GM21360 (cell line): ENCODE results near the gene EPN2.

Experiments used
- ATAC-seq: cut with Tn5 transposase; IDR thresholded peaks from one replicate; pipeline ENCODE4 v1.9.1; 2021; ENCODE audit warnings: mild to moderate bottlenecking, moderate library complexity; ENCODE audit not compliant: unreplicated experiment

EPN2 gene

DNA sequence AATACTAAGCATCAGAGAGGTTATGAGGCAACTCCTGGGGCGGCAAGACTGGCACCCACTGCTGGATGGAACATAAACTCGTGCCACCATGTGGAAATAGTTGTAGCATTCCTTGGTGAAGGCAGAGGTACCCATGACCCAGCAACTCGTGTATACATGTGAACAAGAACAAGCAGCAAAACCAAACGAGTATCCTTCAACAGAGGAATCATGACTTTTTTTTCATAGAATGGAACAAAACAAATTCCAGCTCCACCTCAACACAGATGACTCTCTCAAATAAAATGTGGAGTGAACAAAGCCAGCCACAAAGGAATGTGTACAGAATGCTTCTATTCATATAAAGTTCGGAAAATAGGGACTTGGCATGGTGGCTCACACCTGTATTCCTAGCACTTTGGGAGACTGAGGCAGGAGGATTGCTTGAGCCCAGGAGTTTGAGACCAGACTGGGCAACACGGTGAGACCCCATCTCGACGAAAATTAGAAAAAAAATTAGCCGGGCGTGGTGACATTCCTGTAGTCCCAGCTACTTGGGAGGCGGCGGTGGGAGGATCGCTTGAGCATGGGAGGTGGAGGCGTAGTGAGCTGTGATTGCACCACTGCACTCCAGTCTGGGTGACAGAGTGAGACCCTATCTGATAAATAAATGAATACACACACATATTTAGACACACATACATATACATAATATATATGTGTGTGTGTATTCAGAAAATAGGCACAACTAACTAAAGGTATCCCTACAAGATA lies 90.0 kb downstream of the EPN2 start:
- no peak for ATAC-seq

DNA sequence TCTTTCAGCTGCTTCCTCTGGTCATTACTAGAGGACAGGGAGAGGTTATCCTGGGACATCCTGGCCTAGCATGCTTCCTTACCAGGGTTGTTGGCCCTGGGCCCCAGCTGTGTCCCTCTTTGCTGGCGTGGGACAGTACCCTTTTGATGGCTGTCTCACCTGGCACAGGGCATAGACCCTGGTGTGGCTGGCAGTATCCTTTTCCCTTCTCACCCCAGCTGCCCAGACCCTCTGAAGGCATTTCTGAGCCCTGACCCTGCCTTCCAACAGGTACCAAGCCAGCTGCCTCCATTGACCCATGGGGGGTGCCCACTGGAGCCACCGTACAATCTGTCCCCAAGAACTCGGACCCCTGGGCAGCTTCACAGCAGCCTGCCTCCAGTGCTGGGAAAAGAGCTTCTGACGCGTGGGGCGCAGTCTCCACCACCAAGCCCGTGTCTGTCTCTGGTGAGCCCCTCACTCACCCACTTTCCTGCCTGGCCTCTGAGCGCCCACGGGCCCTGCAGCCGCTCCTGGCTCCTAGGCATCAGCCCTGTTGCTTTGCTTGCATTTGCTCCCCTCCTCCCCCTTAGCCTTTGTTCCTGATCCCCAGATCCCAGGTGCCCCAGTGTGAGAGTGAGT lies 91.4 kb downstream of the EPN2 start:
- ATAC-seq: no peak

DNA sequence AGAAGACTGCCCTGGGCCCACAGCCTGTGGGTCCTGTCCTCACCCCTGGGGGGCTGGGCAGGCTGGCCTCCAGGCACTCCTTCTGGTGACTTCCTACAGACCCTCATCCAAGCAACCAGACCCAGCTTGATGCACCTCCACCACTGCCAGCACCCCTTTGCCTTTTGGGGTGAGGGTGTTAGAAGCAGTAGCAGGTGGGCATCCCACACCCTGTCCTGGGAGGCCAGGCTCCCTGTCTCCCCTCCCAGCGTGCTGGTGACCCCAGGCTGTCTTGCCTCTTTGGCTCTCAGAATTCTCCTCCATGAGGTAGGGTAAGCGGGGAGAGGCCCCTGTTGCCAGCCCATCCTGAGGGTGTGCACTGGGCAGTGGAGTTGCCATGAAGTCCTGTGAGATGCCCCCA lies 92.0 kb downstream of the EPN2 start:
- ATAC-seq: no peak

DNA sequence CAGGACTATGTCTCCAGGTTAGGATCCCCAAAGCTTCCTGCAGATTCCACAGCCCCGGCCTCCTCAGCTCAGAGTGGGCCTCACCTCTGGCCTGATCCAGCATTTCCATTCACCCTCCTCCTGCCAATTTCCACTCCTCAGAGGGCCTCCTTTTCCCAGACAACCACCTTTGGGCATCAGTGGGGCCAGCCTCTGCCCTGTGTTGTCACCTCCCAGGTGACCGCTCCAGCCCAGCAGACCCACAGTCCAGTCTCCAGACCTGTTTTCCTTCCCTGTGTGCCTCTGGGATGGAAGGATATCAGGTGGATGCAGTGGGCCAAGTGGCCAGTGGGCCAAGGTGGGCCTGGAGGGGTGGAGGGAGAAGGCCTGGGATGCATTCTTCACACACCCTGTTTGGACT lies 92.7 kb downstream of the EPN2 start:
- no peak for ATAC-seq

DNA sequence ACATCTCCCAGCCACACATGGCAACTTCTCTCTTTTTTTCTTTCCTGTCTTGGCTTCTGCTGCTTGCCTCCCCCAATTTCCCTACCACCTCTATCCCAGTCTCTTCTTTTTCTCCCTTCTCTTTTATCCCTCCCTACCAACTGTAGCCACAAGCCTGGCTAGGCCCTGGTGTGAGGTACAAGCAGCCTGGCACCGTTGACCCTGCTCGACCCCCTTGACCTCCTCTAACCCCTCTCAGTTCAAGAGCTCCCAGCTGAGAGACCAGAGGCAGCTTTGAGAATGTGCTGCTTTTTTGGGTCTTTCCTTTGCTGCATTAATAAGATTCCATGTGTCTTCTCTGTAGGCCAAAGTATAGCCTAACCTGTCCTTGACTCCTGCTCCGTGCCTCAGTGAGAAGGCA lies 93.1 kb downstream of the EPN2 start:
- no peak for ATAC-seq

DNA sequence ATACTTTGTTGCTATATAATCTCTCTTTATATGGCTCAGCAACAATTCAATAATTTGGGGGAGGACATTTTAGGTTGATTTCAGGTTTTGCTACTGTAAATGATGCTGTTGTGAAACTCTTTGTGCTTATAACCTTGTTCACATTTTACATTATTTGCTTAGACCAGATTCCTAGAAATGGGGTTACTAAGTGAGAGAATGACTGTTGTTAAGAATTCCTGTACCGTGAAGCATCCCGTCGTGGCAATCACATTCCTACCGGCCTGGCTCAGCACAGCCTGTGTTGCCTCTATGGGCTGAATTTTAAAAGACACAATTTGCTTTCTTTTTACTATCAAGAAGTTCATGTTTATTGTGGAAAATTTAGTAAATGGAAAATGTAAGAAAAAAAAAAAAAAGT lies 94.0 kb downstream of the EPN2 start:
- no peak for ATAC-seq

DNA sequence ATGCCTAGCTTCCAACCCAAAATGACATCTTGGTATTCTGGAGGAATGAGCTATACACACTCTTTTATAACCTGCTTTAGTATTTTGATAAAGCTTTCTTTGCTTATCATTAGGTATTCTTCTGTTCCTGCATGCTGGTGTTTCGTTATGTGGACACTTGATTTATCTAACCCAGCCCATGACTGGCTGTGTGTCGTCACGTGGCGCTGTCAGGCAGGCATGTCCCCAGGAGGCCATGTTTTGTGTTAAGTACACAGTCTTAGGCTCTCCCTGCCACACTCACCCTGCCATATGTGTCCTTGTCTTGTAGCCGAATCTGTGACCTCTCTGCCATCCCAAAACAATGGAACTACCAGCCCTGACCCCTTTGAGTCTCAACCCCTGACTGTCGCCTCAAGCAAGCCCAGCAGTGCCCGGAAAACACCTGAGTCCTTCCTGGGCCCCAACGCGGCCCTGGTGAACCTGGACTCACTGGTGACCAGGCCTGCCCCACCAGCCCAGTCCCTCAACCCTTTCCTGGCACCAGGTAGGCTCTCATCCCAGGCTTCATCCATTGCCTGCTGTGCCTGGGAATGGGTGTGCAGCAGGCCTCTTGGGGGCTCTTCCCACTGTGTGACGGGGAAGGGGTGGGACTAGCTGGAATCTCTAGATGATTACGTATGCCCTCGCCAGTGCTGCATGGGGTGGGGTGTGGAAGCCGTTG lies 94.5 kb downstream of the EPN2 start:
- no peak for ATAC-seq

DNA sequence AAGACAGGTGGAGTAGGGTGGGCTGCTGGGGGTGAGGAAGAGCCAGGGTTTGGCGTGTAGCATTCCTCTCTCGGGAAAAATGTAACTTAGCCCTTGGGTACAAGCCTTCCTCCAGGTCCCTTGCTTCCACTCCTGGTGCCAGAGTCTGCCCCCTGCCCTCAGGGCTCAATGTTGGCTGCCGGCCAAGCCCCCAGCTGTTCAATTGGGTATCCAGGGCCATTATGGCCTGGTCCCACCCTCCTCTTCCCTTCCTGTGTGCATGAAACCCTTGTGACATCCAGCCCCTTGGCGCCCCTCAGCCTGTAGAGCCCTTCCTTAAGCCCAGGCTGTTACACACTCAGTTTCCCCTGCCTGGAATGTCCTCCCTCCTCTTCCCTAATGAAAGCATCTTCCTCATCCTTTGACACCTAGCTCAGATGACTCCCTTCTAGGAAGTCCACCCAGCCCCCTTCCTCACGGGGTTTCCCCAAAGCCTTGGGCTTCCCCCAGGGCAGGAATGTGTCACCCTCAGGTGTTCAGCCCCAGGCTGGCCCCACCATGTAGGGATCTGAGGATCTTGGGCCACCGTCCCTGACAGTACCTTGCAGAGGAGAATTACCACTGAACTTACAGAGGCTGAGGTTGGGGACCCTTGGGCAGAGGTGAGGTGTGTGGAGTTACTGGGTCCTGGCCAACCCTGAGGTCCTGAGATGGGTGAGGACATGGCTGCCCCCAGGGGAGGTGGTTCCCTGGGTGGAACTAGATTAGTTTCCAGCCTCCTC lies 95.4 kb downstream of the EPN2 start:
- ATAC-seq: no peak

DNA sequence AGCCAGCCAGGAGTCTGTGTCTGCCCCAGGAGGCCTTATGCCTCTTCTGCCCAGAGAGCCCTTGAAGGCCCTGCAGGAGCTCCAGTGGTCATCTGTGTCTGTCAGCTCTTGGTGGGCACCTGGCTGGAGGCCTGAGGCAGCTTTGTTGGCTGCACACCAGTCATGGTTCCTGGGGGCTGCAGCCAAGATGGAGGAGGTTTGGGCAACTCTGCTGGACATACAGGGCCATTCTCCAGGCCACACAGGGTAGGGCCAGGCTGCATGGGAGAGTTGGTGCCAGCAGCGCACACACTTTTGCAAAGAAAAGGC lies 95.9 kb downstream of the EPN2 start:
- no peak for ATAC-seq

DNA sequence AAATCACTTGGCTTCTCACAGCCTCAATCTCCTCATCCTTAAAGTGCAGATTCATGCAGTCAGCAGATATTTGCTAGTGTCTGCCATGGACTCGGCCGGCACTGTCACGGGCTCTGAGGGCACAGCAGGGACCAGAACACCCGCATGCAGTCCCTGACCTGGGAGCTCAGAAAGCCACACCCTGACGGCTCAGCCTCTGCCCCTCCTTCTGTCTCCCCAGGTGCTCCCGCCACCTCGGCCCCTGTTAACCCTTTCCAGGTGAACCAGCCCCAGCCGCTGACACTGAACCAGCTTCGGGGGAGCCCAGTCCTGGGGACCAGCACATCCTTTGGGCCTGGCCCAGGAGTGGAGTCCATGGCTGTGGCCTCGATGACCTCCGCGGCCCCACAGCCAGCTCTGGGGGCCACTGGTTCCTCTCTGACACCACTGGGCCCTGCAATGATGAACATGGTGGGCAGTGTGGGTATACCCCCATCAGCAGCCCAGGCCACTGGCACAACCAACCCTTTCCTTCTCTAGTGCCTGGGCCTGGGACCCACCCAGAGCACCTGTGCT lies 96.6 kb downstream of the EPN2 start:
- no peak for ATAC-seq

DNA sequence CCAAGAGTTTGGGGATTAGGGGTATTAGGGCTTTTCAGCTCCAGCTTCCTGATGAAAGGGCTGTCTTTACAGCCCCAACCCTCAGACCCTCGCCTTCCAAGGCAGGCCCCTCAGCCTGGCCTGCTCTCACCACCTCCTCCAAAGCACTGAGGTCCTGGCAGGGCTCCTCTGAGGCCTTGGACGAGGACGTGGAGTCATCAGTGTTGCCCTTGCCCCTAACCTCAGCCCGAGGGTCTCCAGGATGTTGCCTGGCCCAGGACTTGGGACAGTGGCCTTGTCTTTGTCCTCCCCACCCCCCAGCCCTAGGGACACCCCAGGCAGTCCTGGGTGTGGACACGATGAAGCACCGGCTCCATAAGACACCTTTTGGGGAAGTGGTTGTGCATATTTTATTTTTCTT lies 97.2 kb downstream of the EPN2 start:
- ATAC-seq: no peak

DNA sequence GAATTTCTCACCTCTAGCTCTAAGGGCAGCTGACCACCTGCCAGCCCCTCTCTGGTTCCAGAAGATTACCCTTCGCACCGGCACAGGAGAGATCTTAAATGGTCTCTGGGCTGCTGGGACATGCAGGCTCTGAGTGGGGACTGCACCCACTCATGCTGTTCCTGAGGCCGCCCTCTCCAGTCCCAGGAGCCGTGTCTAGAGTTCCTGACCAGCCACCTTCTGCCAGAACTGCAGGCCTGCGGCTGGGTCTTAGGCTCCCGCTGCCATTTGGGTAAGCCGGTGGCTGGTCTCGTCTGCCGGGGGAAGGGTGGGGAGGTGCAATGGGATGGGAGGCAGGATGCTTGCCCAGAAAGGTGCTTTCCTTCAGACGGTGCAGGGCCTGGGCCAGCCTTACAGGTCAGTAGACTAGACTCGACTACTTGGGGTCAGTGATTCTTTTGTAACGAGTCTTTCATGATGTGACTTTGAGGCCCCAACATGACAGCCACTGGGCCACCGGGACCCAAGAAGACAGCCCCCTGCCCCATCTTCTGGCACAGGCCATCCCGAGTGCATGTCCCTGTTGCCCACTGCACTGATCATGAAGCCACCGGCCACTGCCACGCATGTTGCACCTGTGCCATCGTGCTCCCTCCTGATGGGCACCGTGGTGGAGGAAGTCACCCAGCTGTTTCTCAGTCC lies 98.9 kb downstream of the EPN2 start:
- ATAC-seq: no peak

DNA sequence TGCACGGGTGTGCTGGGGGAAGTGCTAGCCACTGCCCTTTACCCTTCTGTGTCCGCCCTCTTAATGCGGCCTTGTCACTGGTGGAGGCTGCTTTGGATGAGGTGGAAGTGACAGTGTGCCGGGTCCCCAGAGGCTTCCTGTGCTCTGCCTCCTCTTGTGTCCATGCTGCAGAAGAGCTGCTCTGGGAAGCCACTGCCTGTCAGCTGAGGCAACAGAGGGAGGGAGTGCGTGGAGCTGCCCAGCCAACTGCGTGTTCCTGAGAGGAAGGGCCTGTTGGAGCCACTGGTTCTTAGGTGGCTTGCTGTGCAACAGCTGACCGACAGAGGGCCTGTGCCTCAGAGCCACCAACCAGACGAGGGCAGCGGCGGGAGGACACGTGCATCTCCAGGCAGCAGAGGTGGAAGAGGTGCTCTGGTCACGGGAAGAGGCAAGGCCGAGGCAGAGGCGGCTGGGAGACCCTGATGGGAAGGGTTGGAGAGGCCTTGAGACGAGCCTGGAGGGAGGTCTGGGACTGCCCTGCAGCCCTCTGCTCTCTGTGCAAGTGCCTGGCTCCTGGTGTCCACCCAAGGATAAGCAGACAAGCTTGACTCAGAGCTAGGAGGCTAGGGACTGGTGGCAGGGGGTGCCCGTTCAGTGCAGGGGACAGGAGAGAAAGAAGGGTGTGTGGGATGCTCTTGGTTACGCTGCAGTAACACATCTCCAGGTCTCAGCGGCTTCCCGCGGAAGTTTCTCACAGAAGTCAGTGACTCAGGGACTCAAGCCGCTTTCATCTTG lies 100.0 kb downstream of the EPN2 start:
- no peak for ATAC-seq

DNA sequence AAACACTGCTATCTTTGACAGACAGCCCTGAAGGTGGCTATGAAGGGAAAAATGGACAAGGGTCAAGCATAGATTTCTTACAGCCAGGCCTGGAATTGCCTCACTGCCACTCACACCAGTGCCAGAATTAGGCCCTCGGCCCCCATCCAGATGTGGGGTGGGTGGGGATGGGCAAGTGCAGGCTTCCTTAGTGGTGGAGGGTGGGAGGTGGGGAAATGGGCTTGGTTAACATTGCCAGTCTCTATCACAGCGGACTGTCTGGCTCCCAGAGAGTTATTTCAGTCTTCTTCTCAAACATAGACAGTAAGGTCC lies 100.5 kb downstream of the EPN2 start:
- ATAC-seq: no peak

DNA sequence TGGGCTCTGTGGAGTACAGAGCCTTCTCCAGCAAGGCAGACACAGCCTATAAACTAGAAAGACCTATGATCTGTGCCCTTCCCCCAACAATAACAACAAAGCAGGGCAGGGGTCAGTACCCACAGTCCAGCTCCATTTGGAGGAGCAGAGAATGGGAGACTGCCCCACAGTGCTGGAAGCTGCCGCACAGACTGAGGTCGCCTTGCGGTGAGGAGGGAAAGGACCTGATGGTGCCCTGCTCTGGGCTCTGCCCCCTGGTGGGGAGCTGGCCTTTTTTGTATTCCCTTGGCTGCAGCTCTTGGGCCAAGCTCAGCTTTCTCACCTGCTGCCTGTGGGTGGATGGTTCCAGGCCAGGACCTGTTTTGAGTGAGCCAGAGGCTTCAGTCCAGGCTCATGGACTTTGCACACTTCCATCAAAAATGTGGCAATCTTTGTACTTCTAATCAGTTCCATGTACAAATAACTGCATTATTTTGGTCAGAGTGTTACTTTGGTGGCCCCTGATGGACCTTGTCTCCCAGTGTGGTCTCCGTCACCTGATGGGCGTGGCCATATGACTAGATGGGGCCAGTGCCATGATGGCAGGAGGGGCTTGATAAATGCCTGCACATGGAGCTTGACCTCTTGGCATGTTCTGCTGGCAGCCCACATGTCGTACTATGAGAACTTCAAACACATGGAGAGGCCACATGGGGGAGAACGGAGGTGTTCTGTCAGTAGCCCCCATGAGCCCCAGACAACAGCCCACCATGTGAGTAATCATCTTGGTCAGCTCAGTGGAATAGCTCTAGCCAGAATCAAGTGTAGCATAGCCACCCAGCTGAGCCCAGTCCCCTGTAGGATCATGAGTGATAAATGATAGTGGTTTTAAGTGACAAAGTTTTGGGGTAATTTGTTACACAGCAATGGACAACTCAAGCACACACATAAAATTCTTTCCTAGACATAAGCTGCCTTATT lies 101.1 kb downstream of the EPN2 start:
- no peak for ATAC-seq

DNA sequence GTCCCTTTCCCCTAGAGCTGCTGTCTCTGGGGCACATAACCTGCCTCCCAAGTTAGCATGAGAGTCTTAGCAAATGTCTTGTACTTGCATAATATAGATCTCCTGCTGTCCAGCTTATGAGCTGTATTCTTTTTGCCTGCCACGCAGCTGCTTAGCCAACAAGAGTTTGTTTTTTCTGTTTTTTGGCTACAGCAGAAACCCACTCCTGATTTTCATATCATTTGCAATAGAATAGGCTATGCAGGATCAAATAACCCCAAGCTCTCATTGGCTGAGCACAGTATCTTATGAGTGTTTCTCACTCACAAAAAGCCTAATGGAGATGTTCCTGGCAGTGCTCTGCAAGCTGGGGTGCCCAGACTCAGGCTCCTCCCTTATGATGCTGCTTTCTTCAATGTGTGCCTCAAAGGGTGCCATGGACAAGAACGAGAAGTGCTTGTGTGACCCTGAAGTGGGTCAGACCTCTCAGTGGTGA lies 102.2 kb downstream of the EPN2 start:
- ATAC-seq: no peak

DNA sequence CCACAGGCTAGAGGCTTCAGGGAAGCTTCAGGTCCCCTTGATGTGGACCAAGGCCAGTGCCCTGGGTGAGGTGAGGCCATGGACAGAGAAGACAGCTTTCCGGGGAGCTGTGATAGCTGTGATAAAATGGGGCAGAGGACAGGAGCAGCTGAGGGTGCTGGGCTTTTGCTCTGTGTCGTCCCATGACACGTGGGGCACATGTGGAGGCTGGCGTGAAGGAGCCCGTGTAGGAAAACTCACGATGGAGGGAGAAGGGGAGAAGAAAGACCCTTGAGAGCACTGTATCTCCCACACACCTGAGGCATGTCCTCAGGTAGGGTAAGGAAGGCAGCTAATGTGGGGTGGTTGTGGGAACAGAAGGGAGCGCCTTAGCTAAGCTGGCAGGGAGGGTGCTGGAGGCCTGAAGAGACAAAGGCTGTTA lies 104.1 kb downstream of the EPN2 start:
- no peak for ATAC-seq

DNA sequence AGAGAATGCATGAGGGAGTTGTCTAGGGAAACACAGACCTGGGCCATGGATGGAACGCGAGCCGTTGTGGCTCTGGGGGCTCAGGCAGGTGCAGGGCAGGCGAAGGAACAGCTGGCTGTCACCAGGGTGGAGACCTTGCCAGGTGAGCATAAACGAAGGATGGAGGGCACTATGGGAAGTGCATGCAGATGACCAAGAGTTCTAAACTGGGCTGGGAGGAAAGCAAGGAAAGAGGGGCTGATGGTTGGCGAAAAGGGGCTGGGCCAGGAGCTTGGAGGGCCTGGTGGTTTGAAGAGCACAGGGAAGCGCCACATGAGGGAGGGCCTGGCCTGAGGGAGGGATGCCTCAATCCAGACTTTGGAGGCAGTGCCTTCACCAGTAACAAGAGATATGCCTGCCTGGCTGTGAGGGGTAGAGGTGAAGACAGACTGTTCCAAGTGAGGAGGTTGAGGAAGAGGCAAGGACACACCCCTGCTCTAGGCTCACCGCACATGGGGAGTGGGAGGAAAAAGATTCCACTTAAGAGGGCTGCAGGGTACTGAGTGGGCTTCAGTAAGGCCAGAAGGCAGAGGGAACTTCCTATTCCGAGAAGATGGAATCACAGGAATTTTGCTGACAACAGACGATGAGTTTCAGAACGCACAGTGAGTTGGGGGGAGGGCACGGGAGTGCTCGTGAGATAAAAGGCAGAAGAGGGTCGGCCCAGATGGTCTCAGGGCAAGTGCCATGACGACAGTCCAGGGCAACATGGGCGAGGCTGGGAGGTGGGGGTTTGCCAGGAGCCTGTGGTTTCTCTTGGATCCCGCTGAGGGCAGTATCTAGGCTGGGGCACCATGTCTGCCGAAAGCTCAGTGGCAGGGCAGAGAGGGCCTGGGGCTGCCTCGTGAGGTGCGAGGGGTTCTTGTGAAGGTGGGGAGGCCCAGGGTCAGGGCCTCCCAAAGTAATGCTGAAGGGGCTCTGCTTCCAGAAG lies 104.8 kb downstream of the EPN2 start:
- ATAC-seq: no peak
